HCT116 (cell line): ENCODE data around the gene KIF1A. TPM values are rescaled to one million over a fixed set of nuclear protein-coding genes. Genes with fewer than 3 reads are reported as not detected.

Experiments
- ATAC-seq: fragments of 200-7000 bp; cut with Tn5 transposase; 2 replicates; pipeline ENCODE4 v1.9.1; 2020; ENCODE audit warnings: mild to moderate bottlenecking, moderate library complexity
- BruUV-seq: library from RNA; stranded (reverse); fragments of 400-500 nt; replicated peaks from 2 replicates; lab custom pipeline; 2021; lab: Mats Ljungman, UMichigan
- CTCF ChIA-PET: fragments of 300-600 bp; sonication (Branson Sonifier 250); formaldehyde crosslinking; loops from one replicate; lab custom pipeline; 2021; ENCODE audit warnings: antibody characterized with exemption; lab: Charles Lee
- POLR2A ChIA-PET: fragments of 300-600, 350-600 bp; sonication (Branson Sonifier 250); formaldehyde crosslinking; loops from one replicate; lab custom pipeline; 2021; ENCODE audit warnings: antibody characterized with exemption; lab: Charles Lee
- RAD21 ChIA-PET, 2 experiments: fragments of 300-600 bp; sonication (Branson Sonifier 250); formaldehyde crosslinking; loops; one replicate each; lab custom pipeline; 2023; ENCODE audit warnings: low total read pairs in 2 of 2; ENCODE audit not compliant: uncharacterized antibody in 2 of 2, unreplicated experiment in 2 of 2, low non-redundant PET in 1 of 2; lab: Charles Lee
- DNase-seq: peaks from one replicate; pipeline ENCODE4 v3.0.0-alpha.2; 2010; ENCODE audit warnings: low read depth, low spot score
- H2AFZ ChIP-seq: fragments of 200-600 bp; shearing (Covaris generic), sonication (generic); 2 replicates; pipeline ENCODE4 v1.6.1; 2017; ENCODE audit warnings: low read depth, mixed run types, mixed read lengths, antibody characterized with exemption, low read length; ENCODE audit not compliant: poor library complexity, severe bottlenecking
- H3K27ac ChIP-seq: 2 replicates; pipeline ENCODE4 v1.5.1; 2012; ENCODE audit warnings: low read depth, low read length
- H3K27me3 ChIP-seq: fragments of 200-600 bp; sonication (generic); 2 replicates; pipeline ENCODE4 v1.6.1; 2016; ENCODE audit warnings: mixed run types, low read length, mixed read lengths; ENCODE audit not compliant: insufficient read depth
- H3K36me3 ChIP-seq, 2 experiments: fragments of 200-500 bp in 1 of 2; fragments of 200-600 bp in 1 of 2; sonication (Bioruptor generic) in 1 of 2; sonication (generic) in 1 of 2; 2 replicates each; pipeline versions ENCODE4 v1.5.1 to v1.6.1; 2014 to 2016; ENCODE audit warnings: low read length in 2 of 2, inconsistent platforms in 1 of 2, mixed read lengths in 1 of 2, mixed run types in 1 of 2; ENCODE audit not compliant: insufficient read depth in 2 of 2, control insufficient read depth in 1 of 2
- H3K4me1 ChIP-seq, 2 experiments: fragments of 200-600 bp in 1 of 2; sonication (generic) in 1 of 2; 2 replicates each; pipeline versions ENCODE4 v1.5.1 to v1.6.1; 2012 to 2017; ENCODE audit warnings: low read length in 2 of 2, inconsistent platforms in 1 of 2, mild to moderate bottlenecking in 1 of 2, mixed read lengths in 1 of 2, mixed run types in 1 of 2, moderate library complexity in 1 of 2; ENCODE audit not compliant: insufficient read depth in 2 of 2, control insufficient read depth in 1 of 2
- H3K4me2 ChIP-seq: fragments of 200-600 bp; sonication (generic); 2 replicates; pipeline ENCODE4 v1.6.1; 2017; ENCODE audit warnings: mixed run types, low read length, mixed read lengths
- H3K4me3 ChIP-seq, 2 experiments: fragments of 200-600 bp in 1 of 2; sonication (generic) in 1 of 2; replicated peaks in 1 of 2; 2 replicates each; pipeline ENCODE4 v1.5.1; 2011 to 2016; ENCODE audit warnings: low read length in 2 of 2, control low read depth in 1 of 2, low read depth in 1 of 2, mild to moderate bottlenecking in 1 of 2, mixed read lengths in 1 of 2, mixed run types in 1 of 2
- H3K79me2 ChIP-seq: fragments of 200-600 bp; sonication (generic); 2 replicates; pipeline ENCODE4 v1.6.1; 2017; ENCODE audit warnings: mild to moderate bottlenecking, mixed run types, low read length, moderate library complexity, mixed read lengths; ENCODE audit not compliant: insufficient read depth
- H3K9ac ChIP-seq: fragments of 200-600 bp; sonication (generic); 2 replicates; pipeline ENCODE4 v1.6.1; 2016; ENCODE audit warnings: low read length, mixed read lengths
- H3K9me2 ChIP-seq: fragments of 200-600 bp; sonication (generic), shearing (Covaris generic); 2 replicates; pipeline ENCODE4 v1.6.1; 2017; ENCODE audit warnings: mixed run types, mild to moderate bottlenecking, moderate library complexity; ENCODE audit not compliant: insufficient read depth
- H3K9me3 ChIP-seq, 2 experiments: fragments of 200-500 bp in 1 of 2; fragments of 200-600 bp in 1 of 2; sonication (Bioruptor generic) in 1 of 2; sonication (generic) in 1 of 2; 2 replicates each; pipeline ENCODE4 v1.6.1; 2014 to 2017; ENCODE audit warnings: low read length in 2 of 2, mixed read lengths in 2 of 2, inconsistent platforms in 1 of 2, low read depth in 1 of 2, mild to moderate bottlenecking in 1 of 2, mixed run types in 1 of 2, moderate library complexity in 1 of 2; ENCODE audit not compliant: control insufficient read depth in 1 of 2, insufficient read depth in 1 of 2
- H4K20me1 ChIP-seq: fragments of 200-600 bp; sonication (generic), shearing (Covaris generic); 2 replicates; pipeline ENCODE4 v1.6.1; 2017; ENCODE audit warnings: mixed run types, mild to moderate bottlenecking, moderate library complexity; ENCODE audit not compliant: insufficient read depth
- CEBPB ChIP-seq: IDR thresholded peaks from 2 replicates; pipeline ENCODE4 v1.6.1; 2012; ENCODE audit warnings: low read depth
- FOSL1 ChIP-seq: IDR thresholded peaks from 2 replicates; pipeline ENCODE4 v1.6.1; 2012; ENCODE audit warnings: low read depth
- POLR2A ChIP-seq: IDR thresholded peaks from 2 replicates; pipeline ENCODE4 v1.7.0; 2011; ENCODE audit warnings: borderline replicate concordance; ENCODE audit not compliant: insufficient read depth, insufficient read length; ENCODE audit errors: extremely low read depth
- POLR2AphosphoS5 ChIP-seq: IDR thresholded peaks from 2 replicates; pipeline ENCODE4 v1.6.1; 2011; ENCODE audit warnings: mild to moderate bottlenecking, low read depth, low read length, moderate library complexity
- SIN3A ChIP-seq: IDR thresholded peaks from 2 replicates; pipeline ENCODE4 v1.6.1; 2012; ENCODE audit warnings: low read depth
- SRF ChIP-seq: IDR thresholded peaks from 2 replicates; pipeline ENCODE4 v1.6.1; 2012; ENCODE audit warnings: low read depth
- TCF7L2 ChIP-seq: IDR thresholded peaks from 2 replicates; pipeline ENCODE4 v1.7.0; 2011; ENCODE audit warnings: borderline replicate concordance, inconsistent platforms; ENCODE audit not compliant: insufficient read depth, insufficient read length; ENCODE audit errors: extremely low read depth
- ZFX ChIP-seq: fragments of 450-650 bp; IDR thresholded peaks from 2 replicates; pipeline ENCODE4 v1.6.1; 2017
- intact Hi-C: fragments of 100-400 bp; cut with micrococcal nuclease; formaldehyde crosslinking; loops from 2 replicates; pipeline ENCODE4 v1.10.0; 2022
- total RNA-seq: library from RNA; stranded (reverse); gene quantifications from one replicate; pipeline ENCODE4 v1.2.1, GENCODE V29; 2021; ENCODE audit not compliant: unreplicated experiment
- TF ChIP-seq, protein P1 (sequence below): IDR thresholded peaks from 2 replicates; pipeline ENCODE4 v1.6.1; 2012
- TF ChIP-seq, protein P2 (sequence below): IDR thresholded peaks from 2 replicates; pipeline ENCODE4 v1.6.1; 2011; ENCODE audit warnings: mild to moderate bottlenecking, low read length, moderate library complexity; ENCODE audit not compliant: insufficient replicate concordance; ENCODE audit errors: extremely low read depth
- TF ChIP-seq, protein P3 (sequence below): IDR thresholded peaks from 2 replicates; pipeline ENCODE4 v1.6.1; 2012; ENCODE audit warnings: low read depth

Gene KIF1A
- total RNA-seq, 1 experiment from 2014 or later = 0.27 TPM

GRCh38 chr2:240791221-240791800, 28.7 kb downstream of the KIF1A start:
- Histone ChIP-seq H3K9me2 (no peaks in the 10 kb centered on the region), H3K36me3 (no peaks in the 10 kb centered on the region), H3K4me2 (no peak overlapping the region), H3K4me3 (no peak overlapping the region), H3K9me3 (no peaks in the 10 kb centered on the region), H3K27ac (no peak overlapping the region), H3K9ac (no peak overlapping the region), H3K4me1 (no peaks in the 10 kb centered on the region), H4K20me1 (no peaks in the 10 kb centered on the region), H3K27me3 (no peaks in the 10 kb centered on the region), H3K79me2 (no peaks in the 10 kb centered on the region), H2AFZ (no peak overlapping the region)
- ChIA-PET CTCF (no interaction called here), POLR2A (no interaction called here), RAD21 (no interaction called here)
- TF ChIP-seq CEBPB (no peak), FOSL1 (no peak), POLR2A (no peak)
- no TSS peak for BruUV-seq
- intact Hi-C loops = no loop called here
- ATAC-seq = no peak
- no peak for DNase-seq

DNA sequence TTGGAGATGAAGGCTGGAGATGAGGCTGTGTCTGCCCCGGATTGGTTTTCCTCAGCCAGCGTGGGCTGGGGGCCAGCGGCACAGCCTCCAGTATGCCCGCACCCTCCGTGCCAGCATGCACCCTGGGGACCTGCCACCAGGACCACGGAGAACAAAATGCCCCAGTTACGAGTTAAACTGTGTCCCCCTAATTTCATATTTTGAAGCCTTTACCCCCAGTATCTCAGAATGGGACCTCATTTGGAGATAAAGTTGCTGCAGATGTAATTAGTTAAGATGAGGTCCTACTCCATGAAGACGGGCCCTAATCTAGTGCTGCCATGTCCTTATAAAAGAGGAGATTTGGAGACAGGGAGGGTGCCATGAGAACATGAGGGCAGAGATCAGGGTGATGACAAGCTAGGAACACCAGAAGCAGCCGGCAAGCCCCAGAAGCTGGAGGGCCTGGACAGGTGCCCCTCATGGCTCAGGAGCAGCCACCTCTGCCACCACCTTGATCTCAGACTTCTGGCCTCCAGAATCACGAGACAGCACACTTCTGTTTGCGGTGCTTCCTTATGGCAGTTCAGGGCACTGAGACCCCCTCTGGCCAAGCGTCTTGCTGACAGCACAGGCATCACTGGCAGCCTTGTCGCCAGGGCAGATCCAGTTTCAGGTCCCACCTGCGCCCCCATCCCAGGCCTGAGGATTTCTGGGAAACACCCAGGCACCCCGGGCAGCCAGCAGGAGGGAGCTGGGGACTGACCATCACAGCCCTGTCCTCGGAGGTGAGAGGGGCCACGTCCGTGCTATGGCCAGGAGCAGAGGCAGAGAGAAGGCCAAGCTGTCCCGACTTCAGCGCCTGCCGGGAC, 29.4 kb downstream of the KIF1A start:
- intact Hi-C loops = no loop called here
- no peak overlapping the region for H3K4me3 ChIP-seq
- TF ChIP-seq FOSL1 (no peak), ZFX (no peak), SRF (no peak), POLR2AphosphoS5 (no peak), POLR2A (no peak), TCF7L2 (no peak), SIN3A (no peak)
- TF ChIP-seq, protein P1, sequence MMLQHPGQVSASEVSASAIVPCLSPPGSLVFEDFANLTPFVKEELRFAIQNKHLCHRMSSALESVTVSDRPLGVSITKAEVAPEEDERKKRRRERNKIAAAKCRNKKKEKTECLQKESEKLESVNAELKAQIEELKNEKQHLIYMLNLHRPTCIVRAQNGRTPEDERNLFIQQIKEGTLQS = no peak
- TF ChIP-seq, protein P2, sequence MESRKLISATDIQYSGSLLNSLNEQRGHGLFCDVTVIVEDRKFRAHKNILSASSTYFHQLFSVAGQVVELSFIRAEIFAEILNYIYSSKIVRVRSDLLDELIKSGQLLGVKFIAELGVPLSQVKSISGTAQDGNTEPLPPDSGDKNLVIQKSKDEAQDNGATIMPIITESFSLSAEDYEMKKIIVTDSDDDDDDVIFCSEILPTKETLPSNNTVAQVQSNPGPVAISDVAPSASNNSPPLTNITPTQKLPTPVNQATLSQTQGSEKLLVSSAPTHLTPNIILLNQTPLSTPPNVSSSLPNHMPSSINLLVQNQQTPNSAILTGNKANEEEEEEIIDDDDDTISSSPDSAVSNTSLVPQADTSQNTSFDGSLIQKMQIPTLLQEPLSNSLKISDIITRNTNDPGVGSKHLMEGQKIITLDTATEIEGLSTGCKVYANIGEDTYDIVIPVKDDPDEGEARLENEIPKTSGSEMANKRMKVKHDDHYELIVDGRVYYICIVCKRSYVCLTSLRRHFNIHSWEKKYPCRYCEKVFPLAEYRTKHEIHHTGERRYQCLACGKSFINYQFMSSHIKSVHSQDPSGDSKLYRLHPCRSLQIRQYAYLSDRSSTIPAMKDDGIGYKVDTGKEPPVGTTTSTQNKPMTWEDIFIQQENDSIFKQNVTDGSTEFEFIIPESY = no peak
- TF ChIP-seq, protein P3, sequence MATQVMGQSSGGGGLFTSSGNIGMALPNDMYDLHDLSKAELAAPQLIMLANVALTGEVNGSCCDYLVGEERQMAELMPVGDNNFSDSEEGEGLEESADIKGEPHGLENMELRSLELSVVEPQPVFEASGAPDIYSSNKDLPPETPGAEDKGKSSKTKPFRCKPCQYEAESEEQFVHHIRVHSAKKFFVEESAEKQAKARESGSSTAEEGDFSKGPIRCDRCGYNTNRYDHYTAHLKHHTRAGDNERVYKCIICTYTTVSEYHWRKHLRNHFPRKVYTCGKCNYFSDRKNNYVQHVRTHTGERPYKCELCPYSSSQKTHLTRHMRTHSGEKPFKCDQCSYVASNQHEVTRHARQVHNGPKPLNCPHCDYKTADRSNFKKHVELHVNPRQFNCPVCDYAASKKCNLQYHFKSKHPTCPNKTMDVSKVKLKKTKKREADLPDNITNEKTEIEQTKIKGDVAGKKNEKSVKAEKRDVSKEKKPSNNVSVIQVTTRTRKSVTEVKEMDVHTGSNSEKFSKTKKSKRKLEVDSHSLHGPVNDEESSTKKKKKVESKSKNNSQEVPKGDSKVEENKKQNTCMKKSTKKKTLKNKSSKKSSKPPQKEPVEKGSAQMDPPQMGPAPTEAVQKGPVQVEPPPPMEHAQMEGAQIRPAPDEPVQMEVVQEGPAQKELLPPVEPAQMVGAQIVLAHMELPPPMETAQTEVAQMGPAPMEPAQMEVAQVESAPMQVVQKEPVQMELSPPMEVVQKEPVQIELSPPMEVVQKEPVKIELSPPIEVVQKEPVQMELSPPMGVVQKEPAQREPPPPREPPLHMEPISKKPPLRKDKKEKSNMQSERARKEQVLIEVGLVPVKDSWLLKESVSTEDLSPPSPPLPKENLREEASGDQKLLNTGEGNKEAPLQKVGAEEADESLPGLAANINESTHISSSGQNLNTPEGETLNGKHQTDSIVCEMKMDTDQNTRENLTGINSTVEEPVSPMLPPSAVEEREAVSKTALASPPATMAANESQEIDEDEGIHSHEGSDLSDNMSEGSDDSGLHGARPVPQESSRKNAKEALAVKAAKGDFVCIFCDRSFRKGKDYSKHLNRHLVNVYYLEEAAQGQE = no peak
- H3K36me3 ChIP-seq = no peaks in the 10 kb centered on the region
- no TSS peak for BruUV-seq
- no peaks in the 10 kb centered on the region for H3K4me1 ChIP-seq
- no peaks in the 10 kb centered on the region for H3K9me2 ChIP-seq
- H4K20me1 ChIP-seq = no peaks in the 10 kb centered on the region
- no peaks in the 10 kb centered on the region for H3K79me2 ChIP-seq
- H3K4me2 ChIP-seq = no peak overlapping the region
- ATAC-seq (no peak), DNase-seq (no peak)
- no peaks in the 10 kb centered on the region for H3K27me3 ChIP-seq
- no peak overlapping the region for H2AFZ ChIP-seq
- no peaks in the 10 kb centered on the region for H3K9me3 ChIP-seq
- RAD21 ChIA-PET = no interaction called here
- H3K9ac ChIP-seq = no peak overlapping the region
- POLR2A ChIA-PET = no interaction called here
- no peak overlapping the region for H3K27ac ChIP-seq
- CTCF ChIA-PET = no interaction called here
